HL-60 (cell line): ENCODE results near the gene PRPSAP1.

Source experiments
- DNase-seq, 2 experiments: peaks; one replicate each; pipeline ENCODE4 v3.0.0-alpha.2; 2010 to 2020; ENCODE audit warnings: low read depth in 1 of 2, low spot score in 1 of 2
- H3K27ac ChIP-seq: fragments of 250-450 bp; sonication (Bioruptor Pico); replicated peaks from 2 replicates; pipeline ENCODE4 v1.5.1; 2020; ENCODE audit warnings: mild to moderate bottlenecking, moderate library complexity
- H3K27me3 ChIP-seq: fragments of 250-450 bp; sonication (Bioruptor Pico); 2 replicates; pipeline ENCODE4 v1.5.1; 2021; ENCODE audit warnings: mild to moderate bottlenecking, moderate library complexity; ENCODE audit not compliant: insufficient read depth, poor library complexity, severe bottlenecking
- H3K4me3 ChIP-seq: replicated peaks from 2 replicates; pipeline ENCODE4 v1.5.1; 2011; ENCODE audit warnings: mild to moderate bottlenecking, control low read depth, low read length; ENCODE audit not compliant: insufficient read depth
- CTCF ChIP-seq: IDR thresholded peaks from one replicate; pipeline ENCODE4 v1.5.1; 2011; ENCODE audit warnings: low read length, control low read depth, inconsistent platforms; ENCODE audit not compliant: insufficient read depth
- GABPA ChIP-seq: IDR thresholded peaks from 2 replicates; pipeline ENCODE4 v1.6.1; 2012; ENCODE audit warnings: low read depth
- POLR2AphosphoS5 ChIP-seq: IDR thresholded peaks from 2 replicates; pipeline ENCODE4 v1.6.1; 2012; ENCODE audit warnings: low read depth
- REST ChIP-seq: IDR thresholded peaks from 2 replicates; pipeline ENCODE4 v1.6.1; 2012; ENCODE audit warnings: low read depth; ENCODE audit not compliant: insufficient replicate concordance
- SPI1 ChIP-seq: IDR thresholded peaks from 2 replicates; pipeline ENCODE4 v1.6.1; 2012; ENCODE audit warnings: low read depth, mild to moderate bottlenecking, borderline replicate concordance

PRPSAP1 gene

GRCh38 chr17:76318586-76318985 lies 35.1 kb downstream of the PRPSAP1 start:
- no peak overlapping the region for H3K27ac ChIP-seq
- DNase-seq = no peak
- H3K27me3 ChIP-seq = no peaks in the 10 kb centered on the region
- H3K4me3 ChIP-seq = no peak overlapping the region
- no peak for TF ChIP-seq POLR2AphosphoS5
- TF ChIP-seq SPI1 = no peak
- no peak for TF ChIP-seq CTCF
- TF ChIP-seq GABPA = no peak
- TF ChIP-seq REST = no peak

- H3K4me3 ChIP-seq = no peak overlapping the region
- DNase-seq = no peak
- no peaks in the 10 kb centered on the region for H3K27me3 ChIP-seq
- TF ChIP-seq POLR2AphosphoS5 = no peak
- no peak for TF ChIP-seq CTCF
- TF ChIP-seq SPI1 = no peak
- no peak for TF ChIP-seq GABPA
- TF ChIP-seq REST = no peak
- no peak overlapping the region for H3K27ac ChIP-seq
Observed at GRCh38 chr17:76317535-76317934, 36.2 kb downstream of the PRPSAP1 start.

DNA sequence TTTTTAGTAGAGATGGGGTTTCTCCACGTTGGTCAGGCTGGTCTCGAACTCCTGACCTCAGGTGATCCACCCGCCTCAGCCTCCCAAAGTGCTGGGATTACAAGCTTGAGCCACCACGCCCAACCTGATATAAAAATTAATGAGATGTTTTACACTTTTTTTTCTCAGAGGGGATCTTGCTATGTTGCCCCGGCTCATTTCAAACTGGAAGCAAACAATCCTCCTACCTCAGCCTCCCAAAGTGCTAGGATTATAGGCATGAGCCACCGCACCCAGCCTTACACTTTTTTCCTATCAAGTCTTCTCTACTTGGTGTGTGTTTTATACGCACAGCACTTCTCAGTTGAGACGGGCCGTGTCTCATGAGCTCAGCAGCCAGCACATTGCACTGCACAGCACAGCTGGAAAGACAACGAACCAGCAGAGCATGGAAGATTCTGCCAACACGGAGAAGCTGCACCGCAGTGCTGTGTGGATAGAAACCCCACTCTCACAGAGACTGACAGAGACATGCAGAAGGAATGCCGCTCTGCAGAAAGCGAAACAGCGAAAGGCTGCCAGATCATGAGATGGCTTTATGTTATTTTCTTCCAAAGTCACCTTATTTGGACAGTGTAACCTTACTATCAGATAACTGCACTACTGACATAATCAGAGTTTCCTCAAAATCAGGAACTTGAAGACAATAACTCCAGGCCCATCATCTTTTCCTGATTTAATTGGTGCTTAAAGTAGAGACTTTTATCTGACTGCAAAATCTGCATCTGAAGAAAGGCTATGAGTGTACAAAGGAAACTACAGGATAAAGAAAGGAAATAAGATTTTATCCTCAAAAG lies 39.1 kb downstream of the PRPSAP1 start:
- no peak overlapping the region for H3K27ac ChIP-seq

More for the DNA sequence above, 39.1 kb downstream of the PRPSAP1 start:
- DNase-seq = no peak
- TF ChIP-seq CTCF = no peak
- Histone ChIP-seq H3K4me3 (no peak overlapping the region), H3K27me3 (no peaks in the 10 kb centered on the region)
